Measurements from ENCODE around the gene IL18BP. TPM values are rescaled to one million over a fixed set of nuclear protein-coding genes. Genes with fewer than 3 reads are reported as not detected.

IL18BP gene
- total RNA-seq, 1 donor from 2014 or later, result 15.7 TPM

DNA sequence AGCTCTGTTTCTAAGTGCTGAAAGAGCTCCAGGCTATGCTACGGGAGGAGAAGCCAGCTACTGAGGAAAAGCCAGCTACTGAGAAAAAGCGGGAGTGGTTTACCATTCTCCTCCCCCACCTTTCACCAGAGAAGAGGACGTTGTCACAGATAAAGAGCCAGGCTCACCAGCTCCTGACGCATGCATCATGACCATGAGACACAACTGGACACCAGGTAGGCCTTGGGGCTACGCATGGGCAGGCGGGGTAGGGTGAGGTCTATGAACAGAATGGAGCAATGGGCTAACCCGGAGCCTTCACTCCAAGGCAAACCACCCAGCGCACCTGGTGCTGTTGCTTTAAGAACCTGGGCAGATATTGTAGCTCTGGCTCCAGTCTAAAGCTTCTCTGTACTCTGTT, 1.1 kb downstream of the IL18BP start:
- H3K9me3 Mint-ChIP-seq, result no peaks in the 10 kb centered on the region
- TF ChIP-seq, protein P1, sequence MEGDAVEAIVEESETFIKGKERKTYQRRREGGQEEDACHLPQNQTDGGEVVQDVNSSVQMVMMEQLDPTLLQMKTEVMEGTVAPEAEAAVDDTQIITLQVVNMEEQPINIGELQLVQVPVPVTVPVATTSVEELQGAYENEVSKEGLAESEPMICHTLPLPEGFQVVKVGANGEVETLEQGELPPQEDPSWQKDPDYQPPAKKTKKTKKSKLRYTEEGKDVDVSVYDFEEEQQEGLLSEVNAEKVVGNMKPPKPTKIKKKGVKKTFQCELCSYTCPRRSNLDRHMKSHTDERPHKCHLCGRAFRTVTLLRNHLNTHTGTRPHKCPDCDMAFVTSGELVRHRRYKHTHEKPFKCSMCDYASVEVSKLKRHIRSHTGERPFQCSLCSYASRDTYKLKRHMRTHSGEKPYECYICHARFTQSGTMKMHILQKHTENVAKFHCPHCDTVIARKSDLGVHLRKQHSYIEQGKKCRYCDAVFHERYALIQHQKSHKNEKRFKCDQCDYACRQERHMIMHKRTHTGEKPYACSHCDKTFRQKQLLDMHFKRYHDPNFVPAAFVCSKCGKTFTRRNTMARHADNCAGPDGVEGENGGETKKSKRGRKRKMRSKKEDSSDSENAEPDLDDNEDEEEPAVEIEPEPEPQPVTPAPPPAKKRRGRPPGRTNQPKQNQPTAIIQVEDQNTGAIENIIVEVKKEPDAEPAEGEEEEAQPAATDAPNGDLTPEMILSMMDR (conservative IDR thresholded peaks at IDR 0.05), result no peak
- peak overlapping the region; percentile 50 for H3K27ac Mint-ChIP-seq
- H3K4me3 Mint-ChIP-seq, result no peak overlapping the region
- DNase-seq (ENCODE audit: extremely low spot score, unreplicated experiment), result no peak
- H3K27me3 Mint-ChIP-seq, result no peaks in the 10 kb centered on the region
- H3K4me1 Mint-ChIP-seq (ENCODE audit: unreplicated experiment), result peaks cover 15% of the 10 kb centered on the region
- peaks cover 8% of the 10 kb centered on the region for H3K36me3 Mint-ChIP-seq

DNA sequence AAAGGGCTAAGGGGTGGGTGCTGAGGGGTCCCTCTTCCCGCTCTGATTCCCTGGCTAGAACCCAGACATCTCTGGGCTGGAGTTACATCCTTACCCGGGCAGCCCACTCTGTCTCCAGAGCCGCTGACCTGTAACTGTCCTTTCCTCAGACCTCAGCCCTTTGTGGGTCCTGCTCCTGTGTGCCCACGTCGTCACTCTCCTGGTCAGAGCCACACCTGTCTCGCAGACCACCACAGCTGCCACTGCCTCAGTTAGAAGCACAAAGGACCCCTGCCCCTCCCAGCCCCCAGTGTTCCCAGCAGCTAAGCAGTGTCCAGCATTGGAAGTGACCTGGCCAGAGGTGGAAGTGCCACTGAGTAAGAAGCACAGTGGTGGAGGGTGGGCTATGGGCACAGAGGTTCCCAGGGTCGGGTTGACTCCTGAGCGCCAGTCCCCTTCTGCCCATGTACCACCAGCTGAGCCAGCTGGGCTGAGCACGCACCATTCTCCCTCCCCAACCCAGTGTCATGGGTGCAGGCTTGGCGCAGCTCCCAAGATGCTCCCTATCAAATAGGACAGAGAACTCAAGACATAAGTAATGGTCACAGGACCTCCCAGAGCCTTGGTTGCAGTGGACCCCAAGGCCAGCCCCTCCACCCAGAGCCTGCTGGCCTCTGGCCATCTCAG, 1.6 kb downstream of the IL18BP start:
- DNase-seq (ENCODE audit: extremely low spot score, unreplicated experiment), result no peak
- Mint-ChIP-seq H3K27me3 (no peaks in the 10 kb centered on the region), H3K9me3 (no peaks in the 10 kb centered on the region), H3K4me1 (ENCODE audit: unreplicated experiment) (peaks cover 15% of the 10 kb centered on the region), H3K36me3 (peaks cover 8% of the 10 kb centered on the region), H3K27ac (peak overlapping the region; percentile 50), H3K4me3 (no peak overlapping the region)
- TF ChIP-seq, protein P1 (conservative IDR thresholded peaks at IDR 0.05), result no peak

DNA sequence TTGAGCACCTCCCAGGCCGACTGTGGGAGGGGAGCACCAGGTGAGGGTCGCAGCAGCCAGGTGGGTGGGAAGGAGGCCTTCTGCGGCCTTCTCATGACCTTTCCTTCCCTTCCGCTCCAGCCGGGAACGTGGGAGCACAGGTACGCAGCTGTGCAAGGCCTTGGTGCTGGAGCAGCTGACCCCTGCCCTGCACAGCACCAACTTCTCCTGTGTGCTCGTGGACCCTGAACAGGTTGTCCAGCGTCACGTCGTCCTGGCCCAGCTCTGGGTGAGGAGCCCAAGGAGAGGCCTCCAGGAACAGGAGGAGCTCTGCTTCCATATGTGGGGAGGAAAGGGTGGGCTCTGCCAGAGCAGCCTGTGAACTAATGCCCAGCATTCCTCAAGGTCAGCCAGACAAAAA, 2.6 kb downstream of the IL18BP start:
- Mint-ChIP-seq H3K36me3 (peaks cover 10% of the 10 kb centered on the region), H3K4me3 (no peak overlapping the region), H3K27ac (peak overlapping the region; percentile 54), H3K27me3 (no peaks in the 10 kb centered on the region), H3K4me1 (ENCODE audit: unreplicated experiment) (peaks cover 15% of the 10 kb centered on the region), H3K9me3 (no peaks in the 10 kb centered on the region)
- no peak for DNase-seq (ENCODE audit: extremely low spot score, unreplicated experiment)
- TF ChIP-seq, protein P1 (conservative IDR thresholded peaks at IDR 0.05), result no peak

DNA sequence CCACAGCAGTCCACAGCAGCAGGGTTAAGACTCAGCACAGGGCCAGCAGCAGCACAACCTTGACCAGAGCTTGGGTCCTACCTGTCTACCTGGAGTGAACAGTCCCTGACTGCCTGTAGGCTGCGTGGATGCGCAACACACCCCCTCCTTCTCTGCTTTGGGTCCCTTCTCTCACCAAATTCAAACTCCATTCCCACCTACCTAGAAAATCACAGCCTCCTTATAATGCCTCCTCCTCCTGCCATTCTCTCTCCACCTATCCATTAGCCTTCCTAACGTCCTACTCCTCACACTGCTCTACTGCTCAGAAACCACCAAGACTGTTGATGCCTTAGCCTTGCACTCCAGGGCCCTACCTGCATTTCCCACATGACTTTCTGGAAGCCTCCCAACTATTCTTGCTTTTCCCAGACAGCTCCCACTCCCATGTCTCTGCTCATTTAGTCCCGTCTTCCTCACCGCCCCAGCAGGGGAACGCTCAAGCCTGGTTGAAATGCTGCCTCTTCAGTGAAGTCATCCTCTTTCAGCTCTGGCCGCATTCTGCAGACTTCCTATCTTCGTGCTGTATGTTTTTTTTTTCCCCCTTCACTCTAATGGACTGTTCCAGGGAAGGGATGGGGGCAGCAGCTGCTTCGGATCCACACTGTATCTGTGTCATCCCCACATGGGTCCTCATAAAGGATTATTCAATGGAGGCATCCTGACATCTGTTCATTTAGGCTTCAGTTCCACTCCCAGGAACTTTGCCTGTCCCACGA, 3.3 kb downstream of the IL18BP start:
- Mint-ChIP-seq H3K4me3 (peak overlapping the region; percentile 3), H3K36me3 (peaks cover 12% of the 10 kb centered on the region)
- TF ChIP-seq, protein P1 (conservative IDR thresholded peaks at IDR 0.05), result no peak

DNA sequence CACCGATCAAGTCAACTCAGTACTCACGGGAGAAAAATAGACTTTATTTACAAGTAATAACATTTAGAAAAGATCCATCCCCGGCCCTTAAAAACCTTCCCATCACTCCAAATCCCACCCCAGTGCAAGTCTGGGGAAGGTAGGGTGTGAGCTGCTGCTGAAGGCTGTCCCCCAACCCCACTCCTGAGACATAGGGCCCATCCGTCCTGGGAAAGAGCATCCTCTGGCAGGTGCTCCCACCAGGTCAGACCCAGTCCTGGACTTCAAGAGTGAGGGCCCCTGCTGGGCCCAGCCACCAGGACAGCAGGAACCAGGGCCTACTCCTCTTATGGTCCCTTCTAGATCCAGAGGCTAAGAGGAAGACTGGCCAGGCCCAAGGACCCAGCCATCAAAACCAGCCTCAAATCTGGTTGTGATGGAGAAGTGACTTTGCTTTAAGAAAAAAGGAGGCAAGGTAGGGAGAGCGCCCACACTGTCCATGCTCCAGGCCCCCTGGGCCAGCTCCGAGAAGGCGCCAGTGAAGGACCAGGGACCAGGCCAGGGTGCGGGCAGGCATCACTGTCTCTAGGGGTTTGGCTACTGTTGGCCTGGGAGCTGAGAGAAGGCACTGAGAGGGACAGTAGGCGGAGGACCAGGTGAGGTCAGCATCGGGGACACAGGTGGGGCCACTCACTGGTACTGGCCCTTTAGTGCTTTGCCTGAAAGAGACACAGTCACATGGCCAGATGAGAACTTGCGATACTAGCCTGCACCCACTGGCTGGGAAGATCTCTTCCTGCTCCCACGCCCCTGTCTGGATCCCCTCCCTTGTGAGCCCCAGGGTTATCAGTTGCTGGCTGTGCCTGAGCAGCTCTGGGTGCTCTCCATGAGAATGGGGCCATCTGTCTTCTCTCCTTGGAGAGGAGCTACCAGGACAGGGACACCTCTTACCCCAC, 4.4 kb downstream of the IL18BP start:
- H3K4me3 Mint-ChIP-seq, result no peak overlapping the region

More for the DNA sequence above, 3.3 kb downstream of the IL18BP start:
- DNase-seq (ENCODE audit: extremely low spot score, unreplicated experiment), result no peak
- H3K27ac Mint-ChIP-seq, result peak overlapping the region; percentile 54
- no peaks in the 10 kb centered on the region for H3K9me3 Mint-ChIP-seq
- no peaks in the 10 kb centered on the region for H3K27me3 Mint-ChIP-seq
- H3K4me1 Mint-ChIP-seq (ENCODE audit: unreplicated experiment), result peaks cover 15% of the 10 kb centered on the region

More for the DNA sequence above, 4.4 kb downstream of the IL18BP start:
- peaks cover 15% of the 10 kb centered on the region for H3K4me1 Mint-ChIP-seq (ENCODE audit: unreplicated experiment)
- H3K36me3 Mint-ChIP-seq, result peaks cover 17% of the 10 kb centered on the region
- TF ChIP-seq, protein P1 (conservative IDR thresholded peaks at IDR 0.05), result no peak
- H3K27me3 Mint-ChIP-seq, result no peaks in the 10 kb centered on the region
- no peak for DNase-seq (ENCODE audit: extremely low spot score, unreplicated experiment)
- no peaks in the 10 kb centered on the region for H3K9me3 Mint-ChIP-seq
- peak overlapping the region; percentile 54 for H3K27ac Mint-ChIP-seq
